DMS 273 (cell line): ENCODE data around the gene OR10AD1.
A peak's percentile ranks its signal among the peaks of the same experiment; 100 is the strongest.

Source experiments
- DNase-seq: peaks from one replicate; lab custom pipeline; 2025; ENCODE audit not compliant: unreplicated experiment; lab: John Stamatoyannopoulos, UW

Gene OR10AD1

DNA sequence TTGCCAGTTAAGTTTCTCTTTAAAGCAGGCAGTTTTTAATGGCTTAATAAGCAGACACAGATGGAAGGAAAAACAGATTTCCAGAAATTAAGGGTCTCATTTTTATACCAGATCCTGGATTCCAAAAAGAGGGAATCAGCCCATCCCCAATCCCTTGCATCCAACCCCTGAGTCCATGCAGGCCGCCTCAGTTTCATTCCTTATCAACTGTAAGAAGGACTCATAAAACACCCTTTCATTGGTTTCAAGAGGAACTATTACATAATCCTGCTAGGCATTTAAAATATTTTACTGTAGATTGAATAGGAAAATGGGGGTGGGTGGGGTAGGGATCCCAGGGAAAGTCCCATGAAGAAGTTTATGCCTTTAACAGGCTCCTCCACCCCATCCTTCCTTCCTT is 10.2 kb downstream of the OR10AD1 start:
- no peak for DNase-seq

GRCh38 chr12:48191096-48191495 is 12.0 kb downstream of the OR10AD1 start:
- DNase-seq: no peak

- peak; percentile 76 for DNase-seq
Observed at GRCh38 chr12:48189331-48190125, 13.6 kb downstream of the OR10AD1 start.

GRCh38 chr12:48187916-48188695 is 15.0 kb downstream of the OR10AD1 start:
- DNase-seq: no peak

- peak; percentile 8 for DNase-seq
Observed at GRCh38 chr12:48185181-48185919, 17.7 kb downstream of the OR10AD1 start.

DNA sequence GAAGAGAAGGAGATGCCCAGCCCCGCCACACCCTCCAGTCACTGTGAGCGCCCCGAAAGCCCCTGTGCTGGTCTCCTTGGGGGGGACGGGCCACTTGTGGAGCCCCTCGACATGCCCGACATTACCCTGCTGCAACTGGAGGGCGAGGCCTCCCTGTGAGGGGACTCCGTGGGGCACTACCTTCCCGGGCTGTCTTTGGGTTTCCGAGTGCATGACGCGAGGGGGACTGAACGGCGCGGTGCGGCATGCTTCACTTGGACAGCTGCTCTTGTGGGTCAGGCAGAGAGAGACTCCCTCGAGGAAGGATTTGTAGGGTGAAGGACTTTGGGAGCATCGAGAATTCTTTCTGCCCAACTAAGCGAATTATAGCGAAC is 18.6 kb downstream of the OR10AD1 start:
- DNase-seq: no peak

DNA sequence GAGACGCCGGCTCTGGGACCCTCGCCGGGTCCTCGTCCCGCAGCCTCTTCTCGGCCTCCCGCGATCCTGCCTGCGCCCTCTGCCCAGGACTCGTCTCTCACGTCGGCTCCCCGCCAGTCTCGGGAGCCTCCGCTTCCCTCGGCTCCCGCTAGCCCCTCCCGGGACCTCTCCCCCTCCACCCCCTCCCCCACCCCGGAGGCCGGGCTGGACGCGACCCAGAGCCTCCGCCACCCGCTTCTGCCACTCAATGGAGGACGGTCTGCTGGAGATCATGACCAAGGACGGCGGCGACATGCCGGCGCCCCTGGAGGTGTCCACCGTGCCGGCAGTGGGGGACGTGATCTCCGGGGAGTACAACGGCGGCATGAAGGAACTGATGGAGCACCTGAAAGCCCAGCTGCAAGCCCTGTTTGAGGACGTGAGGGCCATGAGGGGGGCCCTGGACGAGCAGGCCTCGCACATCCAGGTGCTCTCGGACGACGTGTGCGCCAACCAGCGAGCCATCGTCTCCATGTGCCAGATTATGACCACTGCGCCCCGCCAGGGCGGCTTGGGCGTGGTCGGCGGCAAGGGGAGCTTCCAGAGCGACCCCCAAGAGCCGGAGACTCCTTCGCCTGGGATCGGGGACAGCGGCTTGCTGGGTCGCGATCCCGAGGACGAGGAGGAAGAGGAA is 19.1 kb downstream of the OR10AD1 start:
- no peak for DNase-seq

- peak; percentile 89 for DNase-seq
Observed at GRCh38 chr12:48183091-48183875, 19.8 kb downstream of the OR10AD1 start, which contains the start of gene CCDC184. Gene CCDC184, plus strand, starts transcription at chr12:48183644. Its CDS starts 479 bp downstream, at chr12:48184123.

GRCh38 chr12:48182631-48183030 is 20.5 kb downstream of the OR10AD1 start:
- DNase-seq: no peak

DNA sequence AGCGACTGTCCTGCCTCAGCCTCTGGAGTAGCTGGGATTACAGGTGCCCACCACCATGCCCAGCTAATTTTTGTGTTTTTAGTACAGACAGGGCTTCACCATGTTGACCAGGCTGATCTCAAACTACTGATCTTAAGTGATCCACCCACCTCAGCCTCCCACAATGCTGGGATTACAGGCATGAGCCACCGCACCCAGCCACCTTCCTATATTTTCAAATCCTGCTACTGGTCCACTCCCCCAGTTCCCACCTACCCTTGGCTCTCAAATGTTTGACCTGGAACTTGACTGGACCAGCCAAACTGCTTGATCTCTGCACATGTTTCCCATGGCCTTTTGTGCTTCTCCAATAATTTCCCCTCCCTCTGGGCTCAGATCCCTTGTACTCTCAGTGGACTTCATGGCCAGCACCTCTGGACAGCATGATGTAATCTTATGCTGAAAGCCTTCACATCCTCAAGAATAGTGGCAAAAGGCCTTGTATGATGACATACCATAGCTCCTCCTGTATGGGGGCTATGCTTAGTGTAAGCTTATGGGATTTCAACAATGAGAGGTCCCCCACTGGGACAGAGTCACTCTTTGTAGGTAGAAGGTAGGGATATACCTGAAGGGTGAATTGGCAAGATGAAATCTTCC is 22.1 kb downstream of the OR10AD1 start:
- DNase-seq: no peak

- DNase-seq: no peak
Observed at GRCh38 chr12:48180424-48180823, 22.7 kb downstream of the OR10AD1 start.

GRCh38 chr12:48179466-48179865 is 23.6 kb downstream of the OR10AD1 start:
- DNase-seq: no peak

- DNase-seq: no peak
Observed at GRCh38 chr12:48177982-48178381, 25.1 kb downstream of the OR10AD1 start.

DNA sequence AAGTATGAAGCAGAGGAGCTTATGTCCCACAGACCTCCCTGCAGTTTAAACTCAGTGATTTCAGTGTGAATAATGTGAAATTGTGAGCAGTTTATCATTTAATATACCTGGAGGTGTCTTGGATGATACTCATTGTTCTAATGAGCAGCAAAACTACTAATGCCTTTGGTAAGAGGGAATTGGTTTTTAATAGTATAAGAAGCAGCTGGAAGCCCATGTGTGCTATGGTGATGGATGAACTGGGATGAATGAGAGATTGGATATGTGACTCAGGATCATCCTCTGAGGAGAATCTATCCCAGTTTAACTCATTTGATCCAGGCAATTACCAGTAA is 26.7 kb downstream of the OR10AD1 start:
- DNase-seq: no peak

GRCh38 chr12:48175613-48176416 is 27.3 kb downstream of the OR10AD1 start:
- peak; percentile 17 for DNase-seq

- DNase-seq: no peak
Observed at GRCh38 chr12:48169011-48169410, 34.1 kb downstream of the OR10AD1 start.

- DNase-seq: peak; percentile 62
Observed at GRCh38 chr12:48165089-48165981, 37.8 kb downstream of the OR10AD1 start.

DNA sequence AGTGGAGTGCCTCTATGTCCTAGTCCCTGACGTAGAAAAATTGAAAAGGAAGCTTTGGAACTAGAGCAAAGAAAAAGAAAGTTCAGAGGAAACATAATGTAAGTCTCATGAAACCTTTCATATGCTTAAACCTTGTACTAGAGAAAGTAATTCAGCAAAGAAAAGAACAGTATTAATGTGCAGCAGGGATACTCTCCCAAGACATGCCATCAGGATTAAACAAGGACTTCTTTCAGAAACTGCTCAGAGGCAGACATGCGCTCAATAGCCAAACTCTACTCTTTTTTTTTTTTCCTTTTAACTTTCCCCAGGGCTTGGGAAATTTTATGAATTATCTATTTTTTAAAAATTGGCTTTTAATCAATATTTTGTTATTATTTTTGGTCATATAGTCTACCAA is 38.6 kb downstream of the OR10AD1 start:
- DNase-seq: no peak
